IMR-90 (cell line): Measurements from ENCODE around the gene GAL3ST2. TPM values are rescaled to one million over a fixed set of nuclear protein-coding genes. Genes with fewer than 3 reads are reported as not detected.

ENCODE experiments used
- ATAC-seq: fragments of 200-7000 bp; cut with Tn5 transposase; 2 replicates; pipeline ENCODE4 v1.9.1; 2020; ENCODE audit warnings: low read depth, mild to moderate bottlenecking, moderate library complexity
- BruUV-seq: library from RNA; stranded (reverse); fragments of 400-500 nt; replicated peaks from 2 replicates; lab custom pipeline; 2021; lab: Mats Ljungman, UMichigan
- CTCF ChIA-PET: fragments of 300-600 bp; formaldehyde crosslinking; extraction: SDS; loops from one replicate; lab custom pipeline; 2021; ENCODE audit warnings: antibody characterized with exemption; lab: Yijun Ruan, JAX
- POLR2A ChIA-PET: fragments of 300-600 bp; sonication (Branson Sonifier 250); formaldehyde crosslinking; loops from one replicate; lab custom pipeline; 2022; ENCODE audit warnings: antibody characterized with exemption; ENCODE audit not compliant: unreplicated experiment; lab: Charles Lee
- DNase-seq: peaks from one replicate; pipeline ENCODE4 v3.0.0; 2013
- H2AFZ ChIP-seq: replicated peaks from 2 replicates; pipeline ENCODE3; 2013; ENCODE audit warnings: low read length, mild to moderate bottlenecking; ENCODE audit not compliant: poor library complexity
- H2AK5ac ChIP-seq: 2 replicates; pipeline ENCODE4 v1.6.1; 2013; ENCODE audit warnings: low read depth, low read length, inconsistent platforms
- H2AK9ac ChIP-seq: replicated peaks from 2 replicates; pipeline ENCODE3; 2013; ENCODE audit warnings: mild to moderate bottlenecking, low read depth, low read length, moderate library complexity; ENCODE audit not compliant: poor library complexity
- H2BK120ac ChIP-seq: 2 replicates; pipeline ENCODE4 v1.6.1; 2013; ENCODE audit warnings: low read depth, low read length, inconsistent platforms
- H2BK15ac ChIP-seq: 3 replicates; pipeline ENCODE4 v1.6.1; 2013; ENCODE audit warnings: low read depth, low read length, inconsistent platforms
- H2BK20ac ChIP-seq: 2 replicates; pipeline ENCODE4 v1.6.1; 2013; ENCODE audit warnings: low read depth, mild to moderate bottlenecking, inconsistent platforms, low read length, moderate library complexity
- H2BK5ac ChIP-seq: 2 replicates; pipeline ENCODE4 v1.6.1; 2013; ENCODE audit warnings: mild to moderate bottlenecking, low read depth, low read length, inconsistent platforms; ENCODE audit not compliant: poor library complexity, severe bottlenecking
- H3K14ac ChIP-seq: replicated peaks from 2 replicates; pipeline ENCODE4 v1.6.1; 2013; ENCODE audit warnings: low read depth, low read length, inconsistent platforms
- H3K18ac ChIP-seq: 2 replicates; pipeline ENCODE4 v1.6.1; 2013; ENCODE audit warnings: low read depth, low read length, control low read depth
- H3K23ac ChIP-seq: 2 replicates; pipeline ENCODE4 v1.6.1; 2013; ENCODE audit warnings: low read depth, low read length, inconsistent platforms
- H3K27ac ChIP-seq: 2 replicates; pipeline ENCODE4 v1.5.1; 2013; ENCODE audit warnings: mild to moderate bottlenecking, control low read depth, low read length; ENCODE audit not compliant: insufficient read depth
- H3K27me3 ChIP-seq: 2 replicates; pipeline ENCODE4 v1.6.1; 2013; ENCODE audit warnings: low read length; ENCODE audit not compliant: control insufficient read depth, insufficient read depth
- H3K36me3 ChIP-seq: 2 replicates; pipeline ENCODE4 v1.6.1; 2013; ENCODE audit warnings: low read length, mixed read lengths; ENCODE audit not compliant: control insufficient read depth, insufficient read depth
- H3K4ac ChIP-seq: 2 replicates; pipeline ENCODE4 v1.6.1; 2013; ENCODE audit warnings: low read depth, low read length, inconsistent platforms
- H3K4me1 ChIP-seq: 2 replicates; pipeline ENCODE4 v1.6.1; 2013; ENCODE audit warnings: low read length, mixed read lengths; ENCODE audit not compliant: control insufficient read depth, insufficient read depth
- H3K4me2 ChIP-seq: 2 replicates; pipeline ENCODE4 v1.6.1; 2013; ENCODE audit warnings: low read depth, mild to moderate bottlenecking, control low read depth, low read length, moderate library complexity
- H3K4me3 ChIP-seq: 2 replicates; pipeline ENCODE4 v1.5.1; 2013; ENCODE audit warnings: low read depth, mild to moderate bottlenecking, control low read depth, low read length, moderate library complexity; ENCODE audit not compliant: insufficient read depth
- H3K56ac ChIP-seq: 2 replicates; pipeline ENCODE4 v1.6.1; 2013; ENCODE audit warnings: low read length, inconsistent platforms; ENCODE audit not compliant: insufficient read depth; ENCODE audit errors: extremely low read depth
- H3K79me1 ChIP-seq, 2 experiments: 2 replicates each; pipeline ENCODE4 v1.6.1; 2013; ENCODE audit warnings: low read length in 2 of 2, inconsistent platforms in 1 of 2, low read depth in 1 of 2
- H3K9ac ChIP-seq: 2 replicates; pipeline ENCODE4 v1.6.1; 2013; ENCODE audit warnings: low read depth, low read length, control low read depth
- H3K9me1 ChIP-seq: 2 replicates; pipeline ENCODE4 v1.6.1; 2013; ENCODE audit warnings: low read length, inconsistent platforms; ENCODE audit not compliant: insufficient read depth
- H3K9me3 ChIP-seq: 2 replicates; pipeline ENCODE4 v1.6.1; 2013; ENCODE audit warnings: low read length; ENCODE audit not compliant: control insufficient read depth, insufficient read depth
- H4K20me1 ChIP-seq: 2 replicates; pipeline ENCODE4 v1.6.1; 2013; ENCODE audit warnings: low read length, inconsistent platforms; ENCODE audit not compliant: insufficient read depth
- H4K5ac ChIP-seq: 2 replicates; pipeline ENCODE4 v1.6.1; 2013; ENCODE audit warnings: mild to moderate bottlenecking, low read depth, low read length, control low read depth
- H4K8ac ChIP-seq, 2 experiments: 2 replicates each; pipeline ENCODE4 v1.6.1; 2013; ENCODE audit warnings: low read depth in 2 of 2, low read length in 2 of 2, control low read depth in 1 of 2, inconsistent platforms in 1 of 2
- H4K91ac ChIP-seq: 2 replicates; pipeline ENCODE4 v1.6.1; 2013; ENCODE audit warnings: low read depth, low read length, inconsistent platforms; ENCODE audit not compliant: insufficient read depth
- BHLHE40 ChIP-seq: fragments of 150-350 bp; IDR thresholded peaks from 2 replicates; pipeline ENCODE4 v1.6.1; 2016; ENCODE audit warnings: mild to moderate bottlenecking, low read depth, low read length
- CEBPB ChIP-seq: IDR thresholded peaks from 2 replicates; pipeline ENCODE4 v1.6.1; 2012; ENCODE audit warnings: low read depth, low read length, improper control_type of control experiment
- CHD1 ChIP-seq: IDR thresholded peaks from 2 replicates; pipeline ENCODE4 v1.6.1; 2012; ENCODE audit warnings: low read depth, low read length, improper control_type of control experiment
- CTCF ChIP-seq: conservative IDR thresholded peaks from 2 replicates; pipeline ENCODE4 v1.5.1; 2012; ENCODE audit warnings: mild to moderate bottlenecking, low read depth, low read length, improper control_type of control experiment
- ELK1 ChIP-seq: fragments of 150-350 bp; IDR thresholded peaks from 2 replicates; pipeline ENCODE4 v1.6.1; 2016; ENCODE audit warnings: low read depth, mild to moderate bottlenecking, low read length, moderate library complexity, borderline replicate concordance
- FOS ChIP-seq: fragments of 150-350 bp; IDR thresholded peaks from 2 replicates; pipeline ENCODE4 v1.6.1; 2016; ENCODE audit warnings: low read depth, low read length
- MAFK ChIP-seq: IDR thresholded peaks from 2 replicates; pipeline ENCODE4 v1.6.1; 2012; ENCODE audit warnings: low read depth, low read length, improper control_type of control experiment
- MAZ ChIP-seq: IDR thresholded peaks from 2 replicates; pipeline ENCODE4 v1.6.1; 2012; ENCODE audit warnings: low read depth, mild to moderate bottlenecking, low read length, improper control_type of control experiment, moderate library complexity, borderline replicate concordance
- MXI1 ChIP-seq: IDR thresholded peaks from 2 replicates; pipeline ENCODE4 v1.6.1; 2012; ENCODE audit warnings: low read depth, mild to moderate bottlenecking, low read length, moderate library complexity, borderline replicate concordance
- NFE2L2 ChIP-seq: fragments of 150-350 bp; IDR thresholded peaks from 2 replicates; pipeline ENCODE4 v1.6.1; 2016; ENCODE audit warnings: low read depth, mild to moderate bottlenecking, low read length
- POLR2A ChIP-seq: IDR thresholded peaks from 2 replicates; pipeline ENCODE4 v1.6.1; 2012; ENCODE audit warnings: mild to moderate bottlenecking, low read depth, low read length
- RAD21 ChIP-seq: IDR thresholded peaks from 2 replicates; pipeline ENCODE4 v1.6.1; 2012; ENCODE audit warnings: low read length, improper control_type of control experiment
- RCOR1 ChIP-seq: IDR thresholded peaks from 2 replicates; pipeline ENCODE4 v1.6.1; 2012; ENCODE audit warnings: mild to moderate bottlenecking, low read length, improper control_type of control experiment; ENCODE audit not compliant: insufficient replicate concordance
- RFX5 ChIP-seq: IDR thresholded peaks from 2 replicates; pipeline ENCODE4 v1.8.0; 2012; ENCODE audit warnings: low read depth, mild to moderate bottlenecking, low read length, moderate library complexity
- SMC3 ChIP-seq: fragments of 150-350 bp; IDR thresholded peaks from 2 replicates; pipeline ENCODE4 v1.6.1; 2016; ENCODE audit warnings: low read depth, mild to moderate bottlenecking, antibody characterized with exemption, low read length, moderate library complexity
- USF2 ChIP-seq: fragments of 150-350 bp; IDR thresholded peaks from 2 replicates; pipeline ENCODE4 v1.6.1; 2017; ENCODE audit warnings: mild to moderate bottlenecking, antibody characterized with exemption, low read length, low read depth
- WGBS, 2 experiments: methylation state at CpG; one replicate each; pipeline versions ENCODE4 v1.1.5 to v1.1.7; 2013; ENCODE audit warnings: missing lambda C conversion rate in 2 of 2; ENCODE audit not compliant: insufficient read length in 1 of 2; ENCODE audit errors: extremely low coverage in 2 of 2; 5-methylcytosine and 5-hydroxymethylcytosine counted together
- dilution Hi-C: fragments of 300-500 bp; cut with HindIII; formaldehyde crosslinking; loops from one replicate; pipeline ENCODE4 v1.14.3; 2018; ENCODE audit warnings: low sequenced_read_pairs; ENCODE audit not compliant: unreplicated experiment
- in situ Hi-C: fragments of 300-500 bp; cut with MboI; formaldehyde crosslinking; loops from 3 replicates; pipeline ENCODE4 v1.14.3; 2019; ENCODE audit warnings: low sequenced_read_pairs, inconsistent platforms, mixed read lengths
- intact Hi-C: fragments of 100-400 bp; cut with micrococcal nuclease; formaldehyde crosslinking; loops from 2 replicates; pipeline ENCODE4 v1.10.0; 2022
- polyA plus RNA-seq, 3 experiments: library from polyadenylated mRNA; depleted of rRNA; stranded (reverse); fragments of >200 nt; gene quantifications; 2 replicates each; pipeline ENCODE4 v1.2.3, GENCODE V29; 2012; ENCODE audit warnings: low replicate concordance in 1 of 3
- total RNA-seq: library from RNA; depleted of rRNA; stranded (reverse); fragments of >200 nt; gene quantifications from 2 replicates; pipeline ENCODE4 v1.2.3, GENCODE V29; 2012

Gene GAL3ST2
- total and polyA plus RNA-seq, 2 of the 4 experiments (the other 2 are of a cell fraction), result 0.07 TPM; not detected in 1

- Histone ChIP-seq H3K9me3 (no peaks in the 10 kb centered on the region), H3K4me2 (no peak overlapping the region), H3K9ac (no peak overlapping the region), H3K14ac (no peak overlapping the region), H4K20me1 (peaks cover 34% of the 10 kb centered on the region), H2AK9ac (no peak overlapping the region), H2BK120ac (no peak overlapping the region), H3K4me1 (peaks cover 3% of the 10 kb centered on the region), H3K27me3 (no peaks in the 10 kb centered on the region), H3K79me1 (peaks cover 14 to 28% of the 10 kb centered on the region in 2 experiments), H3K36me3 (peaks cover 19% of the 10 kb centered on the region), H3K9me1 (peaks cover 10% of the 10 kb centered on the region), H2AFZ (no peak overlapping the region), H3K27ac (no peak overlapping the region), H2BK20ac (no peak overlapping the region), H3K23ac (no peak overlapping the region), H4K91ac (no peak overlapping the region), H4K5ac (no peak overlapping the region), H3K4ac (no peak overlapping the region), H3K56ac (no peak overlapping the region), H4K8ac (no peak overlapping the region), H2BK5ac (no peak overlapping the region), H2BK15ac (no peak overlapping the region), H2AK5ac (no peak overlapping the region), H3K4me3 (no peak overlapping the region), H3K18ac (no peak overlapping the region)
- intact Hi-C loops (no loop called here), in situ Hi-C loops (no loop called here), dilution Hi-C loops (no loop called here)
- POLR2A ChIA-PET, result no interaction called here
- TF ChIP-seq MXI1 (no peak), BHLHE40 (no peak), RAD21 (no peak), MAZ (no peak), NFE2L2 (no peak), ELK1 (no peak), CHD1 (no peak), MAFK (no peak), SMC3 (no peak), RCOR1 (no peak), CEBPB (no peak), FOS (no peak), CTCF (no peak), POLR2A (no peak), RFX5 (no peak), USF2 (no peak)
- DNase-seq (no peak), ATAC-seq (no peak)
- no TSS peak for BruUV-seq
- CTCF ChIA-PET, result no interaction called here
- 94% methylated on average over 13 of the region's 15 CpGs; no CpG with 5 or more reads in 1 of the 2 experiments for WGBS, 2 experiments
These were observed 37.4 kb upstream of the GAL3ST2 start for GRCh38 chr2:241739177-241739576.
